ENCODE data around the gene ERCC6L2.
A peak's percentile ranks its signal among the peaks of the same experiment; 100 is the strongest.

ERCC6L2 gene, protein sequence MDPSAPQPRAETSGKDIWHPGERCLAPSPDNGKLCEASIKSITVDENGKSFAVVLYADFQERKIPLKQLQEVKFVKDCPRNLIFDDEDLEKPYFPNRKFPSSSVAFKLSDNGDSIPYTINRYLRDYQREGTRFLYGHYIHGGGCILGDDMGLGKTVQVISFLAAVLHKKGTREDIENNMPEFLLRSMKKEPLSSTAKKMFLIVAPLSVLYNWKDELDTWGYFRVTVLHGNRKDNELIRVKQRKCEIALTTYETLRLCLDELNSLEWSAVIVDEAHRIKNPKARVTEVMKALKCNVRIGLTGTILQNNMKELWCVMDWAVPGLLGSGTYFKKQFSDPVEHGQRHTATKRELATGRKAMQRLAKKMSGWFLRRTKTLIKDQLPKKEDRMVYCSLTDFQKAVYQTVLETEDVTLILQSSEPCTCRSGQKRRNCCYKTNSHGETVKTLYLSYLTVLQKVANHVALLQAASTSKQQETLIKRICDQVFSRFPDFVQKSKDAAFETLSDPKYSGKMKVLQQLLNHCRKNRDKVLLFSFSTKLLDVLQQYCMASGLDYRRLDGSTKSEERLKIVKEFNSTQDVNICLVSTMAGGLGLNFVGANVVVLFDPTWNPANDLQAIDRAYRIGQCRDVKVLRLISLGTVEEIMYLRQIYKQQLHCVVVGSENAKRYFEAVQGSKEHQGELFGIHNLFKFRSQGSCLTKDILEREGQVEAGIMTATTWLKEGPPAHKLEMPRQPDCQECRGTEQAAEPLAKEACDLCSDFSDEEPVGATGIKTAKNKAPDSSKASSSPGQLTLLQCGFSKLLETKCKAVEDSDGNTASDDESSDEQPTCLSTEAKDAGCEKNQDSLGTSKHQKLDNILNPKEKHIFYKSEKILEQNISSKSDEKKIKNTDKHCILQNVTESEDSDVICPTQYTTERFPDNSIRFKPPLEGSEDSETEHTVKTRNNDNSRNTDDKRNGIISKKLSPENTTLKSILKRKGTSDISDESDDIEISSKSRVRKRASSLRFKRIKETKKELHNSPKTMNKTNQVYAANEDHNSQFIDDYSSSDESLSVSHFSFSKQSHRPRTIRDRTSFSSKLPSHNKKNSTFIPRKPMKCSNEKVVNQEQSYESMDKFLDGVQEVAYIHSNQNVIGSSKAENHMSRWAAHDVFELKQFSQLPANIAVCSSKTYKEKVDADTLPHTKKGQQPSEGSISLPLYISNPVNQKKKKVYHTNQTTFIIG (N-terminal part only)

DNA sequence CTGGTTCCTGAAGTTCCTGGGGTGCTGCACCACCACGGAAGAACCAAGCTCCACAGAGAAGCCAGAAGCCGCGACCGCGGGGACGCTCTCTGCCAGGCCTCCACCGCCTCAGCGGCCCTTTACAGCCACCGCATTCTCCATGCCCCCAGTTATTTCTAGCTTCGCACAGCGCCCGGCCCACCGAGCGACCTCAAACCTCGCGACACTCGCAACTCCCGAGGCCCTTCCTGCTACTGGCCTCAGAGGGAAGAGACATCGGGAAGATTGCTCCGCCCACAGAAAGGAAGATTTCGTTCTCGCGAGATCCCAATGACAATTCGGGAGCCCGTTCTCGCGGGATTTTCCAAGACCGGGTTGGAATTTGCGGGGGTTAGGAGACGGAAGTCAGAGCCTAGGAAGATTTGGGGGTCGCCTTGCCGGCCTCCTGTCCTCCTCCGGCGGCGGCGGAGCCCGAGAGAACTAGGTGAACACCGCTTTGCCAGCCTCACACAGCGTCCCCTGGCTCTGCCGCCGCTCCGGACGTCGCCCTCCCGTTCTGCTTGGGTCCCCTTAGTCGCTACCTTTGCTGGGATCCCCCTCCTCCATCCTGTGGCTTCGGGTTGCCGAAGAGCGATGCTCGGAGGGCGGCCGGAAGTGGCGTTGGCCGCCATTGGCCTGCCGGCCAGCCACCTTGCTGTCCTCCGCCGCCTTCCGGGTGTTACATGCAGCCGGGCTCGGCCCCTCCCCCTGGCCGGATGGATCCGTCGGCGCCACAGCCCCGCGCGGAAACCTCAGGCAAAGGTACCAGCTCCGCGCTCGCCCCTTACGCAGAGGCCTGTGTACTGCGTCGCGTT lies at the start of gene ERCC6L2:
Gene ERCC6L2 (plus strand): TSS at position 387 of the 833 bp plus-strand sequence. CDS start 348 bp downstream, at position 735.
- peak; percentile 94 for DNase-seq

DNA sequence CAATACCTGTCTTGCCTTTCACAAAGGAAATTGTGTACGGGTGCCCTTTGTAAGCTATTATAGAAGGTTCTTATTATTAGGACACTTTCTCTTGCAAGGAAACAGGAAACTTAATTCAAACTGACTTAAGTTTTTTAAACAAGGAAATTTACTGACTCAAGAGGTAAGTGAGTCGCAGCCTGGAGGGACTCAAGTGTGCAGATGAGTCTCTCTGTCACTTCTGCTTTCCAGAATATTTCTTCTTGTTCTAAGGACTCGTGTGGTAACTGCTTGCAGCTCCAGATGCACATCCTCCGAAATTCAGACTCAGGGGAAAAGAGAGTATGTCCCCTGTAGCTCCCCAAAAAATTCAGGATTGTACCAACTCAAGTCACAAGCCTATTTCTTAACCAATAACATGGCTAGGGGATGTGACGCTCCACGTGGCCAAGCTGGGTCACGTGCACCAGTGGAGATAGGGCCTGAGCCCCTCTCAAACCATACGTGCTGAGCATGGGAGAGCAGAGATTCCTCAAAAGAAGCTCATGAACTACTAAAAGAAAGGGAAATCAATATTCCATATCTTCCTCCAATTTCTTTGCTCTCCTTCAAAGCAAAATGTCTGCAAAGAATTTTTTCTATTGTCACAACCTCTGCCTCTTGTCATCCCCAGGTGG lies 49.2 kb upstream of the ERCC6L2 start:
- DNase-seq: no peak

DNA sequence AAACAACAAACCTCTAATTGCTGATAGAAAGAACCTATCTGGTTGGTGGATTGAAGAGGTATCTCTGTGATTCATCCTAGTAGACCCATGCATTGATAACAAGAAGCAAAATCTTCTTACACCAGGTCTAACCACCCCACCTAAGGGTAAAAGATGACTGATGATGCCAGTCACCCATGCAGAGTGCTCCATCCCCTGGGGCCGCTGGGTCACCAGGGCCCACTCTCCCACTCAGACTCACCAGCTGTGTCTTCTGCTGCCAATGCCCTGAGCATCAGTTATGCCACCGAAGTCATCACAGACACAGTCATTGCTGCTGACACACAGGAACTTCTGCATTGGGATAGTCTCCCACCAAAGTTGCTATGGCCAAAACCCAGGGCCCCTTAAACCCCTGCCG lies 44.7 kb upstream of the ERCC6L2 start:
- DNase-seq: no peak

DNA sequence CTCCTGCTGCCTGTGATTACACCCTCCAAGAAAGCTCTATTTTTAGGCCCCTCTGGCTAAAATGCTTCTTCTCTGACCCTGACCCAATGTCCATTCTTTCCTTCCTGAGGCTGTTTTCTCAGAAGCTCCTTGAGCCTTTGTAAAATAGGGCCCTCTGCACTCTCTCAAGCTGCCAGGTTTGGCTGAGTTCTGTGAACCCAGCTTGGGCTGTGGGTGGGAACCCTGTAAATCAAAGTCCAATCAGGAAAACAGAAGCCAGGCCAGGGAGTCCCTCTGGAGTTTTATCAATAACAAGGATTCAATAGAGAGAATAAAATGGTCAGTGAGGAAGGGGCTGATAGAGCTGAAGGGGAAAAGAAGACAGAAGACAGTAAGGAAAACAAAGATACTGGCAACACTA lies 43.7 kb upstream of the ERCC6L2 start:
- DNase-seq: no peak

DNA sequence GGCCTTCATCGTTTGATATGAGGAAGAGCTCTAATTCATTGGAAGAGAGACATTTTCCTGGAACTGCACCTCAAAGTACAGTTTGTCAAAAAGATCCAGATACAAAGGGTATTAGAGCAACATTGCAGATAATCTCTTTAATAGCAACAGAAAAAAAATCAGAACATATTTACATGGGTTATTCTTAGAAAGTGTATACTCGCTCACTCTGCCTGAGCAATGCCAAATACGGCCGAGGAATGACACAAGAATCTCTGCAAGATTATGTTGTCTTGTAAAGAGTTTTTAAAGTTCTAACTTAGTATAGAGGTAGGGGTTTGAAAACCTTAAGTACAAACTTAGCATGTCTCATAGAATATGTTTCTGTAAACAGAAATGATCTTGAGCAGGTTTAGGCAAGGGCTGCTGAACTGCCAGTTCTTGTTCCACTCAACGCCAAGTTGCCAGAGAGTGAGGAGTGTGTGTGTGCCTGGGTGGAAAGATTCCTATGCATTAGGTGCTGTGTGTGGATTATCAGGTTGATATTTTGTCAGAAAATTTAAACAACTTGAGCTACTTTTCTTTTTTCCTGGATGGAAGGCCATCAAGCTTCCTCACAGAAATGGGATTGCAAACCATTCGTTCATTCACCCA lies 41.8 kb upstream of the ERCC6L2 start:
- DNase-seq: no peak

DNA sequence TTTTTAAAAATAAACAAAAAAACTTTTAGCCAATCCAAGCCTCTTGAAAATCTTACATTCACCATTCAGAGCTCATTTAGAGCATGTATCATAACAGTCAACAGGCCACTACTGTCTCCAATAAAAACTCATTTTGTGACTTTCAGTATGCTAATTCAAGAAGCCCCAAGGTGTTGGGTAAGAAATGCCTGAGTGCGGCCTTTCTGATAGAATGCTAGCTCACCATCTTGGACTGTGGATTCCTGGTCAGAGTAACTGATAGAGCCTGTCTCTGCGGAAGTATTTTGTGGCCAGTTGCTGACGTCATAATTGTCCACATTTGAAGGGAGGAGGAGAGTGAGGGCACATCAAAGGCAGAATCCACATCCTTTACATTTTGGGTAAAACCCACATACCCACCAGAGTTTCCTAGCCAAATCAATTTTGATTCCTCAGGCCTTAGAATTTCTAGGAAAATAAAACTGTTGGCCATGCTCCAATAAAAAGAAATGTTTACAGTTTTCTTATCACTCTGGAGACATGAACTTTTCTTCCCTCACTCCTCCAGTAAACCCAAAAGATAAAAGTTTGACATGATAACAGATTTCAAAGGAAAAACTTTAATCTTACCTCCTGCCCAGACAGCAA lies 41.1 kb upstream of the ERCC6L2 start:
- no peak for DNase-seq

DNA sequence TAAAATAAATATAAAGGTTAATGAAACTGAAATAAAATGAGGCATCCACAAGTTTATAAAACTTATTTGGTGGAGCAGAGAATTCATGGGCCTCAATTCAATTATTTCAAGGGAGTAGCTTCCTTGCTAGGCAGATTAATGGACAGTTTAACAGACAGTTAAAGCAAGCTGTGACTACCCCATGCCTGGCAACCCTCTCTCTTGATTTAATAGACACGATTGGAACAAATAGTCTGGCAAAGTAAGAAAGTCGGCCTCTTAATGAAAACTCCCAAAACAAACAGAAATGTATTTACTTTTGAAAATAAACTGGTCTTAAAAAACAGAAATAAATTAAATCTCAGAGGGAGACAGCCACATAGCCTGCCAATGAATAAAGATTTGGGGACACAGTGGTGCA lies 40.1 kb upstream of the ERCC6L2 start:
- no peak for DNase-seq

DNA sequence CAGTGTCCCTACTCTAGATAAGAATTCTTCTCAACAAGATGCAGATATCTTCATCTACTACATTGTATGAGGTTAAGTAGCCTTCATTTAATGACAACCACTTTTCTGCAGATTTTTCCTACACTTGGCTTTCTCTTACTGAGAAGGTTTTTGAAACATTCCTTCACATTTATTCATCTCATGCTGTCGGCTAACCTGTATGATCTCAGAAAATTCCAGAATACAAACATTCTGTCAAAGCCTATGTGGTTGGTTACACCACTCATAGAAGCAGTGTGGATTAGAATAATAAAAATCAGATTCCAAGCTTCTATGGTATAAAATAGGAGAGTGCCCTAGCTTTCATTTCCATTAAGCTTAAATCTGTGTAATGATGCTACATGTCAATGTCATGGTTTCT lies 39.4 kb upstream of the ERCC6L2 start:
- DNase-seq: no peak

DNA sequence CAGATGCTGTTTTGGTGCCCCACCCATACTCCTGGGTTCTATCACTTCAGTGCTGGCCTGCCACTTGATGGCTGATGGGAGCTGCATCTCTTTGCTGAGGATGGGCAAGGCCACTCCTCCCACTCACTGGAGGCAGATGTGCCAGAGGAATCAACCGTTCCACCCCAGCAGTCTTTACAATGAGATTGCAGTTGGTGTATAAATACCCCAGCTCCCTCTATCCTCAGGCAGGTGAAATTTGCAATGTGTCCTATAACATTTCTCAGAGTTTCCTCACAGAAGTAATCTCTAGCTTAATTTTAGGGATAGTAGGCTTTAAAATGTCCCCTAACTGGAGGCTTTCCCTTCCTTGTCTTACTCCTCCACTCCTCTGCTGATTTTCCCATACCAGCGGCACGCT lies 36.5 kb upstream of the ERCC6L2 start:
- DNase-seq: no peak

DNA sequence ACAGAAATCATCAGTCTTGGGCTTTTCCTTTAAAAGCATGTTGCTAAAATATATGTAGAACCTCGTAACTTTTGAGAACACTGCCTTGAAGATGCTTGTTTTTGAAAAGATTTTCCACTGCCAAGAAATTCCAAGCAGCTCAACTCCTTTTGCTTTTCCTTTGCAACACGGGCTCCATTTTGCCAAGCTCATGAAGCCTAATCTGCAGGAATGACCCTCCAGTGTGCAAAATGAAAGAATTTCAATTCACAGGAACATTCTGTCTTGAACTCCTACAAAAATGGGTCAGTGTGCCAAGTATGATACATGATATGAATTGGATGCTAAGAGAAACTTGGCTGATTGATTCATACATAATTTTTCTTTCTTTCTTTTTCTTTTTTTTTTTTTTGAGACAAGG lies 35.4 kb upstream of the ERCC6L2 start:
- DNase-seq: no peak

DNA sequence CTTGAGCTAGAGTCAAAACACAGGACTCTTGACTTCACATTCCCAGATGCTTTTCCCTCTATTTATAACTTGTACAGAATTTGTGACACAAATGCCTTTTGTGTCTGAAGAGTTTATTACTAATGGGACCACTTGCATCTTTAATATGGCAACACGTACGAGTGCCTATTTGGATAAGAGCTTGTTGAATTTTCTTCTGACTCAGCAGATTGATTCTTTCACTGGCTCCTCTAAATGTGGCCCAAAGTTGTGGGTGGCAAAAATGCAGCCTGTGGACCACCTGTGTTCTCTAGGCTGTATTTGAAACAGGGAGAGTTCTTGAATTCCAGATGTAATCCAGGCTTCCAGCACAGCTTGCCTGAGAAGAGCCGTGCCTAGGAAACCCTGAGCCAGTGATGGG lies 34.1 kb upstream of the ERCC6L2 start:
- DNase-seq: no peak

DNA sequence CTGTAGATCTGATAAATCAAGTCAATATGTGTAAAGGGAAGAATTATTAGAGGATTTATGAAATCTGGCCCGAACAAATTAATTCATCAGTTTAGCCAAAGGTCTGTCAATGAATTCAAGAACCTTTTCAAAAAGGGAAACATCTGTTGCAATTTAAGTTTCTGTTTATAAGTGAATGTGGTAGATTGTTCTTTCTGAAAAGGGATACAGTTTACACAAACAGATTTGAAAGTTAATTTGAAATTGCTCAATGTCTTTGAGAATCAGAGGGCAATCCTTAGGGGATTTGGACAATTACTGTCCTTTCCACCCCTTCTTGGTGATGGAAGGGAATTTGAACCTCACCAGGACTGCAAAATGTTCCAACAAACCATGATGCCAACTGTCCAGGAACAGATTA lies 29.7 kb upstream of the ERCC6L2 start:
- DNase-seq: no peak

DNA sequence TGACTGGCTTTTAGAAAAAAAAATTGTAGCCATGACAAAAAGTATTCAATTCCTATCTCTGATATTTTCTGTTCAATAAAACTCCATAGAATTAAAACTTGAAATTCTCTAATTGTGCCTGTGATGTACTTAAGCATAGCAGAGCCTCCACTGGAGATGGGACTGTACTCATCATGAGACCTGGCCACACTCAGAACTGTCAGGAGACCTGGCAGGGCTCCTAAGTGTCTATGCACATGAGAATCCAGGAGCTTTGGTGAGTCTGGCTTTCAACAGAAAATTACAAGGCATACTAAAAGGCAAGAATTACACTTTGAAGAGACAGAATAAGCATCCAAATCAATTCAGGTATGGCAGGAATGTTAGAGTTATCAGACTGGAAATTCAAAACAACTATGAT lies 26.7 kb upstream of the ERCC6L2 start:
- no peak for DNase-seq

DNA sequence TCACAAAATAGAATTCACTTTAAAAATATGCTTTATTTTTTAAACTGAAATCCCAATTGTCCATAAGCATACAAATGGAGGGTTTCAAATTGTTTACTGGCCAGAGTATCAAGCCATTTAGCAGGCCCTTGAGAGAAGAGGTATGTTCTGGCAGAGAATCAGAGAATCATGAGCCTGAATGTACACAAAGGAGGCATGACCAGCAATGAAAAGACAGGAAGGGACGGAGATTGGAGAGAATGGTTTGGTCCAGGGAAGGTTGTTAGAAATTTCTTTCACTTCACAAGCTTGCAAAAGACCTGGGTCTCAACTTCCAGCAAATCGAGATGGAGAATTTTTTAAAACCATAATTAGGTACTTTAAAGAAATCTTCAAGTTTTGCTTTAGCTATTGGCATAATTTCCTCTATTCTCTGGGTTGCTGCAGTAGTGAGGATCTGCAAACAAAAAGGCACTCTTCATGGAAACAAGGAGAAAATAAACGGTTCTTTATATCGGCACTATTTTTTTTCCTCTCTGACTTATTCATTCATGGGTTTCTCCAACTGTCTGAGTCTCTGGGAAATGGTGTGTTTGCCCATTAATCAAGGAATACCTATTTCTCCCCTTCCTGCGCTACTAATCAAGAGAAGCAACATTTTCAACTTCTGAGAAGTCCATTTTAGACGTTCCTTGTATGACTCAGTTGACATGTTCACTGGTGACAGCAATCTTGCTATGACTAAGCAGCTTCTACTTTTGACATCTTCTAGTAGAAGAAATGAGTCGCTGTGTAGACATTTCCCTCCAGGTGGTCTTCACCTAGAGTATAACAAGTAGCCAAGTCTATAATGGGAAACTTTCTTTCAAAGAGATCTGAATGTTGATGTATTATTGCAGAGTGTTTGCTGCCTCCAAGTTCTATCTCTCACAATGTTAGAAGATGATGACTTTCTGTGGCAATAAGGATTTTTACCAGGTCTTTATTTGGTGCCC lies 23.1 kb upstream of the ERCC6L2 start:
- DNase-seq: peak; percentile 20

DNA sequence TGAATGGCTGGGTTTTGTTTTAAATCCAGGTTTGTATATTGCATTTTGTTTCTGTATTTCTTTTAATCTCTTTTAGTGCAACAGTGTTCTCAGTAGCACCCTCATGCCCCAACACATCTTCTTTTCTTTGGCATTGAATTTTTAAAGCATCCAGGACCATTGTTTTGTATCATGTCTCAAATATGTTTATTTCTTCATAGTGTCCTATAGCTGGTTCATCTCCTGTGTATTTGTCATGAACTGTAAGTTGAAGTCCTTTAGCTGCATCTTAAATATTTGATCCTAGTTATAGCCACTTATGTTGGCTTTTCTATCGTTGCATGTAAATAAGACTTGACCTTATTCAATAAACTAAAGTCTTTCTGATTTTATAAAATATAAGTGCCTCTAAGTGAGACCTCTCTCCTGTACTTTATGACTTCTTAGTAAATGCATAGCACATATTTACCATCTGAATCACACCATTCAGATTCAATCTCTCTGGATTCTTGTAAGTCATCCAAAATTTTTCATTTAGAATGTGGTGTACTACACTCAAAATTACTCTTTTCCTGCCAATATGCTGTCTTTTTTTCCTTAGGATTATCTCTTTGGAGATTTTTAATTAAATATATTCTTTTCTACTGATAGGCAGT lies 21.0 kb upstream of the ERCC6L2 start:
- no peak for DNase-seq

DNA sequence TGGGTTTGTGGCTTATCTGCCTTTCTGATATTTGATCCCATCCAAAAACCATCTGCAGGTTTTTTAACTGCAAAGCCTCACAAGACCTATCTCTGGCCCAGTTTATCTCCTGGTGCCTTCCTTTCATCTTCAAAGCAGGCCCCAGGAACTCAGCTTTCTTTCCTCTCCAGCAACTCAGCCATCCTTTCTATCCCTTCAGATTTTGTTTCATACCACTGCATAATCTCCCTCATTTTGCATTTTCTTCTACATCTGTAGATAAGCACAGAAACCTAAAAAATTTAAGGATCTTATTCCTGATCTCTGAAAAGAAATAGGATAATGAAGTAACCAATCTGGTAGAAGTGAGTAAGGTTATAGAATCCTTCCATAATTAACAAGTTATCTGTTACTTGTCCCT lies 19.5 kb upstream of the ERCC6L2 start:
- no peak for DNase-seq

DNA sequence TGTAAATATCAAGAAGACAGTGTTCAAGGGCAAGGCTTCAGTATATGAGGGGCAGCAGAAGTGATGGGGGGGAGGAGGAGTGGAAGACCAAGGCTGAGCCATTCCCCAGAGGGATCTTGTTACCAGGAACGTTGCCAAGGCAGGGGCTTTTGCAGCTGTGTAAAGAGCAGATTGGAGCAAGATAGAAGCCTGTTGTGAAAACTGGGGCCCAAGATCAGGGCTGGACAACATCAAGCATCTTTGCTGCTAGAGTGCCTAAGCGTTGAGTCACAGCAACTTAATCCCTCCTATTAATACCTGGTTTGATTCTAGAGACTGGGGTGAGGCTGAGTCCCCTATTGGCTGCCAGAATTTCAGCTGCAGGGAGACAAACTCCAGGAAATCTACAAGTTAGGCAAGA lies 18.4 kb upstream of the ERCC6L2 start:
- DNase-seq: no peak

DNA sequence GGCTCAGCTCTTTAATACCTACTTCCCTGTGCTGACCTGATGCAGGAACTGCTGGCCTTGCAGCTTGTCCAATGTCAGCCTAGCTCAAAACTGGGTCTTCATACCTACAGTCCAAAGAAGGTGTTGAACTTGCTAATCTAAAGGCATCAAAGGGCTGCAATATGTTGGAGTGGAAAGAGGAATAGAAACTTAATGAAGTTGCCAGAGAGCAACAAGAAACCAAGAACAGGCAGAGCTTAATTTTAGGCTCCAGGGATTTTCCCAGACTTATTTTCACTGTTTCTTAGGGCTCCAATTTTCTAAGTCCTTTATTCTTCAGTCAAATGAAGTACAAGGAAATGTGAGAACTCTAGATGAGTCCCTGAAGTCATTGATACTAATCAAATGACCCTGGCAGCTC lies 17.6 kb upstream of the ERCC6L2 start:
- no peak for DNase-seq

DNA sequence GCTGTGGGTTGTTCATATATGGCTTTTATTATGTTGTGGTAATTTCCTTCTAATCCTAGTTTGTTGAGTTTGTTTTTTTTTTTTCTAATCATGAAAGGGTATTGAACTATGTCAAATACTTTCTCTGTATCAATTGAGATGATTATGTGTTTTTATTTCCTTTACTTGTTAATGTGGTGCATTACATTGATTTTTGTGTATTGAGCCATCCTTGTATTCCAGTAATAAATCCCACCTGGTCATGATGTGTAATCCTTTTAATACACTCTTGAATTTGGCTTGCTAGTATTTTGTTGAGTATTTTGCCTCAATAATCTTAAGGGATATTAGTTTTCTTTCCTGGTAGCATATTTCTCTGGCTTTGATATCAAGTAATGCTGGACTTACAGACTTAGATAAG lies 13.1 kb upstream of the ERCC6L2 start:
- no peak for DNase-seq
